Glutamatergic neuron (in vitro differentiated cells): Measurements from ENCODE around the gene THY1. TPM values are rescaled to one million over a fixed set of nuclear protein-coding genes. Genes with fewer than 3 reads are reported as not detected.

Source experiments
- DNase-seq: peaks from one replicate; pipeline ENCODE4 v3.0.0; 2022
- H3K27ac Mint-ChIP-seq: one replicate; pipeline ENCODE4 v1.8.0; 2020; ENCODE audit warnings: mild to moderate bottlenecking, mixed read lengths, inconsistent platforms; ENCODE audit not compliant: unreplicated experiment
- H3K27me3 Mint-ChIP-seq: one replicate; pipeline ENCODE4 v1.8.0; 2020; ENCODE audit warnings: mild to moderate bottlenecking, moderate library complexity, mixed read lengths, inconsistent platforms; ENCODE audit not compliant: unreplicated experiment
- H3K36me3 Mint-ChIP-seq: one replicate; pipeline ENCODE4 v1.8.0; 2020; ENCODE audit warnings: mild to moderate bottlenecking, mixed read lengths, inconsistent platforms; ENCODE audit not compliant: unreplicated experiment
- H3K4me1 Mint-ChIP-seq: one replicate; pipeline ENCODE4 v1.8.0; 2020; ENCODE audit warnings: mild to moderate bottlenecking, low read depth, mixed read lengths, inconsistent platforms; ENCODE audit not compliant: unreplicated experiment
- H3K4me3 Mint-ChIP-seq: one replicate; pipeline ENCODE4 v1.8.0; 2020; ENCODE audit warnings: mild to moderate bottlenecking, mixed read lengths, inconsistent platforms; ENCODE audit not compliant: unreplicated experiment
- H3K9me3 Mint-ChIP-seq: one replicate; pipeline ENCODE4 v1.8.0; 2020; ENCODE audit warnings: mild to moderate bottlenecking, moderate library complexity, mixed read lengths, inconsistent platforms; ENCODE audit not compliant: unreplicated experiment
- CTCF ChIP-seq: fragments of 200-600 bp; sonication (generic); IDR thresholded peaks from one replicate; pipeline ENCODE4 v1.5.0; 2021; ENCODE audit not compliant: partially characterized antibody, unreplicated experiment
- total RNA-seq: library from RNA; stranded (reverse); fragmentation: NEBNext Ultra II Directional; extraction: Animal tissue kit (Norgen Biotek cat#: 25700); gene quantifications from one replicate; pipeline ENCODE4 v1.2.1, GENCODE V29; 2021; ENCODE audit not compliant: unreplicated experiment

The THY1 gene
- total RNA-seq, 1 donor from 2014 or later: 22.0 TPM

- H3K36me3 Mint-ChIP-seq: no peaks in the 10 kb centered on the region
- peaks cover 3% of the 10 kb centered on the region for H3K9me3 Mint-ChIP-seq
- no peak for DNase-seq
- peaks cover 40% of the 10 kb centered on the region for H3K4me1 Mint-ChIP-seq
- TF ChIP-seq CTCF: no peak
- no peak overlapping the region for H3K4me3 Mint-ChIP-seq
- no peak overlapping the region for H3K27ac Mint-ChIP-seq
- peaks cover 16% of the 10 kb centered on the region for H3K27me3 Mint-ChIP-seq
Observed at GRCh38 chr11:119367661-119368120, 55.3 kb downstream of the THY1 start.

Other genes starting within 250 kb of the THY1 start
- not detected for gene NHERF4, start 237.7 kb downstream of the THY1 start, total RNA-seq
- 40.5 TPM for gene CBL, start 216.8 kb downstream of the THY1 start, total RNA-seq
- gene MCAM, start 106.0 kb downstream of the THY1 start, total RNA-seq: 11.4 TPM
- gene RNF26, start 88.6 kb downstream of the THY1 start, total RNA-seq: 20.6 TPM
- gene C1QTNF5, start 82.3 kb downstream of the THY1 start, total RNA-seq: 0.32 TPM
- gene MFRP, start 76.5 kb downstream of the THY1 start, total RNA-seq: not detected
- 2.6 TPM for gene USP2, start 41.5 kb downstream of the THY1 start, total RNA-seq